ENCODE data around the gene GLUD2.

The GLUD2 gene

GRCh38 chrX:121028419-121028818, 19.0 kb upstream of the GLUD2 start:
- H3K36me3 ChIP-seq (ENCODE audit: insufficient read depth), result no peaks in the 10 kb centered on the region
- H3K79me2 ChIP-seq (ENCODE audit: insufficient read depth, low read depth), result no peaks in the 10 kb centered on the region
- TF ChIP-seq CTCF (conservative IDR thresholded peaks at IDR 0.05; ENCODE audit: low read depth, low read length), result no peak
- no peaks in the 10 kb centered on the region for H3K27me3 ChIP-seq (ENCODE audit: insufficient read depth, low read depth)
- H2AFZ ChIP-seq (ENCODE audit: low read depth), result no peak overlapping the region
- H3K27ac ChIP-seq, result no peak overlapping the region
- H3K4me3 ChIP-seq (IDR thresholded peaks at IDR 0.05; ENCODE audit: insufficient read depth, low read depth, low read length), result no peak overlapping the region
- H4K20me1 ChIP-seq (ENCODE audit: insufficient read depth), result no peaks in the 10 kb centered on the region
- no peaks in the 10 kb centered on the region for H3K4me1 ChIP-seq (ENCODE audit: low read depth, poor library complexity, severe bottlenecking)
- no peak overlapping the region for H3K4me2 ChIP-seq
- H3K9ac ChIP-seq, result no peak overlapping the region

GRCh38 chrX:121030083-121030482, 17.3 kb upstream of the GLUD2 start:
- H3K9ac ChIP-seq, result no peak overlapping the region
- H3K4me2 ChIP-seq, result no peak overlapping the region
- no peaks in the 10 kb centered on the region for H3K36me3 ChIP-seq (ENCODE audit: insufficient read depth)
- H3K79me2 ChIP-seq (ENCODE audit: insufficient read depth, low read depth), result no peaks in the 10 kb centered on the region
- H2AFZ ChIP-seq (ENCODE audit: low read depth), result no peak overlapping the region
- H3K4me1 ChIP-seq (ENCODE audit: low read depth, poor library complexity, severe bottlenecking), result no peaks in the 10 kb centered on the region
- no peak overlapping the region for H3K4me3 ChIP-seq (IDR thresholded peaks at IDR 0.05; ENCODE audit: insufficient read depth, low read depth, low read length)
- no peaks in the 10 kb centered on the region for H4K20me1 ChIP-seq (ENCODE audit: insufficient read depth)
- TF ChIP-seq CTCF (conservative IDR thresholded peaks at IDR 0.05; ENCODE audit: low read depth, low read length), result no peak
- no peak overlapping the region for H3K27ac ChIP-seq
- H3K27me3 ChIP-seq (ENCODE audit: insufficient read depth, low read depth), result no peaks in the 10 kb centered on the region

- Histone ChIP-seq H3K36me3 (ENCODE audit: insufficient read depth) (no peaks in the 10 kb centered on the region), H3K4me3 (IDR thresholded peaks at IDR 0.05; ENCODE audit: insufficient read depth, low read depth, low read length) (no peak overlapping the region)
Observed at GRCh38 chrX:121032531-121032930, 14.9 kb upstream of the GLUD2 start.

DNA sequence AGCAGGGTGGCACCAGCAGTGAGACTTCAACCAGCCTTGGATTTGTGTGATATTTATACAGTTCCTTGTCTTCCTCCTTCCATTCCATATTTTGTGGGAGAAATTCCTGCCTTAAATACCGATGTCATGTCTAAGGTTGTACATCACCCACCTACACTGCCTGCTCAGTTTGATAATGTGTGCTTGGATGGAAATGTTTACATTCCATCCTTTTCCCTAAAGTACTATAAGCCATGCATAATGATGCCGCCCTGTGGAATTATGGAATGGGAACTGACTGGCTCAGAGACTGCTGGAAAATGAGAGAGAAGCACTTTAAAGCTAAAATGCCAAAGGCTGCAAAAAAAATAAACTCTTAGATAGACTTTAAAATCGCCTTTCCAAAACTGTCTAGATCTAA, 11.3 kb upstream of the GLUD2 start:
- Histone ChIP-seq H3K79me2 (ENCODE audit: insufficient read depth, low read depth) (no peaks in the 10 kb centered on the region), H2AFZ (ENCODE audit: low read depth) (no peak overlapping the region), H3K4me1 (ENCODE audit: low read depth, poor library complexity, severe bottlenecking) (no peaks in the 10 kb centered on the region), H3K9ac (no peak overlapping the region), H3K27ac (no peak overlapping the region), H3K4me3 (IDR thresholded peaks at IDR 0.05; ENCODE audit: insufficient read depth, low read depth, low read length) (no peak overlapping the region), H3K27me3 (ENCODE audit: insufficient read depth, low read depth) (no peaks in the 10 kb centered on the region), H4K20me1 (ENCODE audit: insufficient read depth) (no peaks in the 10 kb centered on the region), H3K4me2 (no peak overlapping the region), H3K36me3 (ENCODE audit: insufficient read depth) (no peaks in the 10 kb centered on the region)
- TF ChIP-seq CTCF (conservative IDR thresholded peaks at IDR 0.05; ENCODE audit: low read depth, low read length), result no peak

More at GRCh38 chrX:121032531-121032930, 14.9 kb upstream of the GLUD2 start:
- no peak for TF ChIP-seq CTCF (conservative IDR thresholded peaks at IDR 0.05; ENCODE audit: low read depth, low read length)
- Histone ChIP-seq H3K4me2 (no peak overlapping the region), H4K20me1 (ENCODE audit: insufficient read depth) (no peaks in the 10 kb centered on the region), H3K9ac (no peak overlapping the region), H3K79me2 (ENCODE audit: insufficient read depth, low read depth) (no peaks in the 10 kb centered on the region), H3K27ac (no peak overlapping the region), H2AFZ (ENCODE audit: low read depth) (no peak overlapping the region), H3K4me1 (ENCODE audit: low read depth, poor library complexity, severe bottlenecking) (no peaks in the 10 kb centered on the region), H3K27me3 (ENCODE audit: insufficient read depth, low read depth) (no peaks in the 10 kb centered on the region)

Measured in KMS-11 (cell line).